A549 (cell line): Measurements from ENCODE around the gene C8A.

Experiments used
- CBX2 ChIP-seq: fragments of 200-600 bp; sonication (generic); IDR thresholded peaks from 2 replicates; pipeline ENCODE4 v1.6.1; 2016; ENCODE audit warnings: low read depth, mild to moderate bottlenecking, borderline replicate concordance
- ESRRA ChIP-seq: fragments of 150-350 bp; IDR thresholded peaks from 2 replicates; pipeline ENCODE4 v1.6.1; 2014; ENCODE audit warnings: mild to moderate bottlenecking, low read length, borderline replicate concordance
- JUNB ChIP-seq: fragments of >200 bp; sonication (Bioruptor Twin); formaldehyde crosslinking; IDR thresholded peaks from 2 replicates; pipeline ENCODE4 v1.6.1; 2016
- RAD21 ChIP-seq, 2 experiments: fragments of >200 bp in 1 of 2; sonication (Bioruptor Twin) in 1 of 2; formaldehyde crosslinking in 1 of 2; IDR thresholded peaks in 1 of 2; conservative IDR thresholded peaks in 1 of 2; 2 replicates in 1 of 2; 3 replicates in 1 of 2; pipeline ENCODE4 v1.6.1; 2012 to 2018; ENCODE audit warnings: inconsistent platforms in 1 of 2
- RFX5 ChIP-seq: fragments of 450-650 bp; IDR thresholded peaks from 2 replicates; pipeline ENCODE4 v1.7.1; 2014; ENCODE audit warnings: antibody characterized with exemption, mild to moderate bottlenecking, moderate library complexity

DNA sequence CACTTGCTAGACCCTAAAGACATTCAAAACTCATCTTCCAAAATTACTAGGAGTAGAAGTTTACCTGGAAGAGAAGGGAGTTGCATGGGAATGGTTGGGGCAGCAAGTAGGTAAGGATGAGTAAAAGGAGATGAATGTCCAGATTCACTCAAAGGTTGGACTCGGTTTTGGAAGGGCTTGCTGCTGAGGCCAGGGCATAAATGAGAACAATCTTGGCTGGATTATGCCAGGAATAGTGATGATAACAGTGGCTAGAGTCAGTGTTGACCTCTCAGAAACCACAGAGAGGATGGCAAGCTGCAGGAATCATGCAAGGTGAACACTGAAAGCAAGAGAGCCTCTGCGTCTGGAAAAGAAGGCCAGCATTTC, 43.4 kb downstream of the C8A start:
- TF ChIP-seq RFX5 = no peak
- no peak for TF ChIP-seq CBX2
- no peak for TF ChIP-seq JUNB
- no peak for TF ChIP-seq ESRRA
- TF ChIP-seq RAD21 (conservative IDR thresholded peaks at IDR 0.05 in 1 of 2, IDR thresholded peaks at IDR 0.05 in 1 of 2) = no peak
